Trophoblast cell (in vitro differentiated cells and primary cell): ENCODE results near the gene GALNT12.

Experiments
- DNase-seq, 2 donors: peaks; one replicate each; pipeline ENCODE4 v3.0.0-alpha.2; 2016
- H2AFZ ChIP-seq: 2 replicates; pipeline ENCODE4 v1.6.1; 2013; ENCODE audit warnings: low read length, moderate library complexity, mild to moderate bottlenecking; ENCODE audit not compliant: insufficient read depth, poor library complexity
- H2AK5ac ChIP-seq: 2 replicates; pipeline ENCODE4 v1.6.1; 2013; ENCODE audit warnings: mild to moderate bottlenecking, low read length
- H2BK120ac ChIP-seq: 2 replicates; pipeline ENCODE4 v1.6.1; 2013; ENCODE audit warnings: low read length, mild to moderate bottlenecking, moderate library complexity; ENCODE audit not compliant: insufficient read depth, poor library complexity
- H2BK12ac ChIP-seq: 2 replicates; pipeline ENCODE4 v1.6.1; 2013; ENCODE audit warnings: mild to moderate bottlenecking, low read length, moderate library complexity
- H2BK5ac ChIP-seq: 2 replicates; pipeline ENCODE4 v1.6.1; 2013; ENCODE audit warnings: low read length, low read depth, moderate library complexity, mild to moderate bottlenecking; ENCODE audit not compliant: poor library complexity
- H3K14ac ChIP-seq: 2 replicates; pipeline ENCODE4 v1.6.1; 2013; ENCODE audit warnings: mild to moderate bottlenecking, low read length
- H3K18ac ChIP-seq: 2 replicates; pipeline ENCODE4 v1.6.1; 2013; ENCODE audit warnings: mild to moderate bottlenecking, low read length
- H3K23ac ChIP-seq: 2 replicates; pipeline ENCODE4 v1.6.1; 2013; ENCODE audit warnings: low read length
- H3K27ac ChIP-seq: 2 replicates; pipeline ENCODE4 v1.5.1; 2013; ENCODE audit warnings: low read depth, mild to moderate bottlenecking, inconsistent platforms, low read length, moderate library complexity
- H3K27me3 ChIP-seq: 2 replicates; pipeline ENCODE4 v1.6.1; 2013; ENCODE audit warnings: inconsistent platforms, mild to moderate bottlenecking, low read length, moderate library complexity; ENCODE audit not compliant: insufficient read depth
- H3K36me3 ChIP-seq, 2 experiments: 1 replicate in 1 of 2; 2 replicates in 1 of 2; pipeline ENCODE4 v1.6.1; 2013; ENCODE audit warnings: low read length in 2 of 2, mild to moderate bottlenecking in 2 of 2, moderate library complexity in 1 of 2; ENCODE audit not compliant: insufficient read depth in 2 of 2, control insufficient read depth in 1 of 2
- H3K4ac ChIP-seq: 2 replicates; pipeline ENCODE4 v1.6.1; 2013; ENCODE audit warnings: low read depth, mild to moderate bottlenecking, low read length, moderate library complexity
- H3K4me1 ChIP-seq, 2 experiments: 1 replicate in 1 of 2; 2 replicates in 1 of 2; pipeline ENCODE4 v1.6.1; 2013; ENCODE audit warnings: low read length in 2 of 2, mild to moderate bottlenecking in 2 of 2, moderate library complexity in 1 of 2; ENCODE audit not compliant: insufficient read depth in 2 of 2, control insufficient read depth in 1 of 2
- H3K4me2 ChIP-seq: 2 replicates; pipeline ENCODE4 v1.6.1; 2013; ENCODE audit warnings: inconsistent platforms, mild to moderate bottlenecking, low read length, moderate library complexity
- H3K4me3 ChIP-seq: 2 replicates; pipeline ENCODE4 v1.5.1; 2013; ENCODE audit warnings: mild to moderate bottlenecking, low read depth, low read length, inconsistent platforms
- H3K79me1 ChIP-seq: one replicate; pipeline ENCODE4 v1.6.1; 2013; ENCODE audit warnings: low read length
- H3K79me2 ChIP-seq: 2 replicates; pipeline ENCODE4 v1.6.1; 2013; ENCODE audit warnings: low read length, mild to moderate bottlenecking; ENCODE audit not compliant: control insufficient read depth, insufficient read depth, poor library complexity
- H3K9ac ChIP-seq: 2 replicates; pipeline ENCODE4 v1.6.1; 2013; ENCODE audit warnings: mild to moderate bottlenecking, low read length
- H3K9me3 ChIP-seq: 2 replicates; pipeline ENCODE4 v1.6.1; 2013; ENCODE audit warnings: low read depth, mild to moderate bottlenecking, control low read depth, inconsistent platforms, low read length; ENCODE audit not compliant: insufficient read depth
- H4K12ac ChIP-seq: 2 replicates; pipeline ENCODE4 v1.6.1; 2013; ENCODE audit warnings: low read depth, mild to moderate bottlenecking, low read length, moderate library complexity
- H4K8ac ChIP-seq: 2 replicates; pipeline ENCODE4 v1.6.1; 2013; ENCODE audit warnings: low read depth, mild to moderate bottlenecking, low read length, moderate library complexity
- H4K91ac ChIP-seq: one replicate; pipeline ENCODE4 v1.6.1; 2013; ENCODE audit warnings: low read depth, mild to moderate bottlenecking, low read length, moderate library complexity
- WGBS: extraction: QIAGEN DNeasy Blood & Tissue Kit; methylation state at CpG from one replicate; pipeline ENCODE4 v1.1.7; 2013; ENCODE audit warnings: missing lambda C conversion rate; ENCODE audit not compliant: insufficient read length, insufficient coverage; ENCODE audit errors: extremely low coverage; 5-methylcytosine and 5-hydroxymethylcytosine counted together

GALNT12 gene

GRCh38 chr9:98821831-98822230 lies 14.4 kb downstream of the GALNT12 start:
- H3K4me2 ChIP-seq, result no peak overlapping the region
- no CpG with 5 or more reads among the region's 2 CpGs for WGBS
- no peak overlapping the region for H3K27ac ChIP-seq
- no peak overlapping the region for H3K4ac ChIP-seq
- H4K12ac ChIP-seq, result no peak overlapping the region
- no peak overlapping the region for H3K18ac ChIP-seq
- H2AK5ac ChIP-seq, result no peak overlapping the region
- no peaks in the 10 kb centered on the region for H3K27me3 ChIP-seq
- H2AFZ ChIP-seq, result no peak overlapping the region
- H3K36me3 ChIP-seq, result no peaks in the 10 kb centered on the region
- H3K79me2 ChIP-seq, result no peaks in the 10 kb centered on the region
- H3K4me3 ChIP-seq, result no peak overlapping the region
- no peak overlapping the region for H2BK120ac ChIP-seq
- no peak overlapping the region for H2BK12ac ChIP-seq
- no peaks in the 10 kb centered on the region for H3K79me1 ChIP-seq
- H3K14ac ChIP-seq, result no peak overlapping the region
- DNase-seq, result no peak
- H3K9me3 ChIP-seq, result peaks cover 2% of the 10 kb centered on the region
- H4K91ac ChIP-seq, result no peak overlapping the region
- no peaks in the 10 kb centered on the region for H3K4me1 ChIP-seq
- H3K23ac ChIP-seq, result no peak overlapping the region
- no peak overlapping the region for H2BK5ac ChIP-seq
- H3K9ac ChIP-seq, result no peak overlapping the region
- H4K8ac ChIP-seq, result no peak overlapping the region

GRCh38 chr9:98822661-98823060 lies 15.2 kb downstream of the GALNT12 start:
- Histone ChIP-seq H2AFZ (no peak overlapping the region), H3K36me3 (no peaks in the 10 kb centered on the region), H3K14ac (no peak overlapping the region), H4K91ac (no peak overlapping the region), H2BK12ac (no peak overlapping the region), H3K27ac (no peak overlapping the region), H3K9ac (no peak overlapping the region), H3K4me2 (no peak overlapping the region), H3K4me3 (no peak overlapping the region), H2BK5ac (no peak overlapping the region), H3K27me3 (no peaks in the 10 kb centered on the region), H3K79me2 (no peaks in the 10 kb centered on the region), H3K4ac (no peak overlapping the region), H3K79me1 (no peaks in the 10 kb centered on the region), H4K8ac (no peak overlapping the region), H3K23ac (no peak overlapping the region), H2BK120ac (no peak overlapping the region), H3K9me3 (peaks cover 2% of the 10 kb centered on the region), H3K18ac (no peak overlapping the region), H2AK5ac (no peak overlapping the region), H4K12ac (no peak overlapping the region), H3K4me1 (no peaks in the 10 kb centered on the region)
- WGBS, result no CpG with 5 or more reads among the region's 6 CpGs
- no peak for DNase-seq

GRCh38 chr9:98823666-98824334 lies 16.3 kb downstream of the GALNT12 start:
- Histone ChIP-seq H3K36me3 (no peaks in the 10 kb centered on the region), H3K9ac (no peak overlapping the region), H3K79me2 (no peaks in the 10 kb centered on the region), H2BK5ac (no peak overlapping the region), H3K27me3 (no peaks in the 10 kb centered on the region), H2AFZ (no peak overlapping the region), H2AK5ac (no peak overlapping the region), H4K91ac (no peak overlapping the region), H3K23ac (no peak overlapping the region), H2BK120ac (no peak overlapping the region), H3K4me2 (no peak overlapping the region), H3K4me1 (no peaks in the 10 kb centered on the region), H3K18ac (no peak overlapping the region), H3K9me3 (peaks cover 2% of the 10 kb centered on the region), H3K79me1 (no peaks in the 10 kb centered on the region), H3K27ac (no peak overlapping the region), H3K4me3 (no peak overlapping the region), H3K4ac (no peak overlapping the region), H4K12ac (no peak overlapping the region), H2BK12ac (no peak overlapping the region), H3K14ac (no peak overlapping the region), H4K8ac (no peak overlapping the region)
- no peak for DNase-seq
- no CpG with 5 or more reads among the region's 3 CpGs for WGBS

- no peak overlapping the region for H3K14ac ChIP-seq
- no peak overlapping the region for H4K8ac ChIP-seq
- no peak overlapping the region for H2BK12ac ChIP-seq
- no peak overlapping the region for H4K91ac ChIP-seq
- H3K18ac ChIP-seq, result no peak overlapping the region
- H2AK5ac ChIP-seq, result no peak overlapping the region
- H3K27me3 ChIP-seq, result no peaks in the 10 kb centered on the region
- H3K4me1 ChIP-seq, result no peaks in the 10 kb centered on the region
- peaks cover 2% of the 10 kb centered on the region for H3K9me3 ChIP-seq
- H3K4ac ChIP-seq, result no peak overlapping the region
- H2BK120ac ChIP-seq, result no peak overlapping the region
- H4K12ac ChIP-seq, result no peak overlapping the region
- H3K4me3 ChIP-seq, result no peak overlapping the region
- no peak overlapping the region for H3K4me2 ChIP-seq
- DNase-seq, result no peak
- no peak overlapping the region for H3K9ac ChIP-seq
- no peaks in the 10 kb centered on the region for H3K79me1 ChIP-seq
- no peak overlapping the region for H3K23ac ChIP-seq
- H2BK5ac ChIP-seq, result no peak overlapping the region
- H2AFZ ChIP-seq, result no peak overlapping the region
- no peaks in the 10 kb centered on the region for H3K36me3 ChIP-seq
- no peak overlapping the region for H3K27ac ChIP-seq
- no peaks in the 10 kb centered on the region for H3K79me2 ChIP-seq
- no CpG with 5 or more reads among the region's 3 CpGs for WGBS
Observed at GRCh38 chr9:98825414-98825813, 17.9 kb downstream of the GALNT12 start.
